Gastroesophageal sphincter (tissue), 3 donors: Measurements from ENCODE around the gene CBFA2T2.

Source experiments
- EP300 ChIP-seq: sonication (generic); formaldehyde crosslinking; IDR thresholded peaks from one replicate; pipeline ENCODE4 v1.6.1; 2017; ENCODE audit warnings: antibody characterized with exemption, mild to moderate bottlenecking
- POLR2A ChIP-seq, 2 donors: fragments of 450-650 bp; IDR thresholded peaks; one replicate each; pipeline ENCODE4 v1.6.1; 2017; ENCODE audit warnings: antibody characterized with exemption in 2 of 2, mild to moderate bottlenecking in 2 of 2, moderate library complexity in 1 of 2
- TF ChIP-seq, protein P1 (sequence below), 4 experiments: fragments of 200-600 bp in 2 of 4; fragments of 450-650 bp in 2 of 4; sonication (generic) in 1 of 4; IDR thresholded peaks; one replicate each; pipeline ENCODE4 v1.5.1; 2017 to 2019; ENCODE audit warnings: antibody characterized with exemption in 4 of 4, mild to moderate bottlenecking in 2 of 4, moderate library complexity in 2 of 4

DNA sequence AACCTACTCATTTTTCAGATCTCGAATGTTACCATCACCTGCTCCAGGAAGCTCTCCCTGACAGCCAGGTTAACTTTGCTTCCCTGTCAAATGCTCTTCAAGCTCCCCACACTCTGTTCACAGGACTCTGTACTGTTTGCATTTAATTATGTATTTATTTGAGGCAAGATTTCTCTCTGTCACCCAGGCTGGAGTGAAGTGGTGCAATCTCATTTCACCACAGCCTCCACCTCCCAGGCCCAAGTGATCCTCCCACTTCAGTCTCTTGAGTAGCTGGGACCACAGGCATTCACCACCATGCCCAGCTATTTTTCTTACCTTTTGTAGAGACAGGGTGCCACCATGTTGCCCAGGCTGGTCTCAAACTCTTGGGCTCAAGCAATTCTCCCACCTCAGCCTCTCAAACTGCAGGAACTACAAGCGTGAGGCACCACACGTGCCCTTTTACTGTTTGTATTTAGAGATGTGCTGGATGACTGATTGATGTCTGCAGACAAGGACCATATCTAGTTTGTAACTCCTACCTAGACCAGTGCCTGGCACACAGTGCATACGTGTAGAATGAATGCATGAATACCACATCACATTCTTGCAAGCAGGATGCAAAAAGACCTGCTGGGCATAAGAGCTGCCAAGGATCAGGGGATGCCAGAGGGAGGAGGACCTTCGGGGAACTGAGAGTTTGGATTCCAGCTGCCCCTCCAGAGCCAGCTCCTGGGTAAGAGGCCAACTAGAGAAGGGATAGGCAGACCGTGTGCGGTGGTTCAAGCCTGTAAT is 15.6 kb upstream of the CBFA2T2 start:
- TF ChIP-seq, protein P1, sequence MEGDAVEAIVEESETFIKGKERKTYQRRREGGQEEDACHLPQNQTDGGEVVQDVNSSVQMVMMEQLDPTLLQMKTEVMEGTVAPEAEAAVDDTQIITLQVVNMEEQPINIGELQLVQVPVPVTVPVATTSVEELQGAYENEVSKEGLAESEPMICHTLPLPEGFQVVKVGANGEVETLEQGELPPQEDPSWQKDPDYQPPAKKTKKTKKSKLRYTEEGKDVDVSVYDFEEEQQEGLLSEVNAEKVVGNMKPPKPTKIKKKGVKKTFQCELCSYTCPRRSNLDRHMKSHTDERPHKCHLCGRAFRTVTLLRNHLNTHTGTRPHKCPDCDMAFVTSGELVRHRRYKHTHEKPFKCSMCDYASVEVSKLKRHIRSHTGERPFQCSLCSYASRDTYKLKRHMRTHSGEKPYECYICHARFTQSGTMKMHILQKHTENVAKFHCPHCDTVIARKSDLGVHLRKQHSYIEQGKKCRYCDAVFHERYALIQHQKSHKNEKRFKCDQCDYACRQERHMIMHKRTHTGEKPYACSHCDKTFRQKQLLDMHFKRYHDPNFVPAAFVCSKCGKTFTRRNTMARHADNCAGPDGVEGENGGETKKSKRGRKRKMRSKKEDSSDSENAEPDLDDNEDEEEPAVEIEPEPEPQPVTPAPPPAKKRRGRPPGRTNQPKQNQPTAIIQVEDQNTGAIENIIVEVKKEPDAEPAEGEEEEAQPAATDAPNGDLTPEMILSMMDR (IDR thresholded peaks at IDR 0.05), result no peak
- TF ChIP-seq POLR2A (IDR thresholded peaks at IDR 0.05) (no peak), EP300 (no peak)
